GM12878 (cell line): ENCODE data around the gene RAPGEF6.

Source experiments
- EED ChIP-seq: sonication (generic); IDR thresholded peaks from 2 replicates; pipeline ENCODE4 v1.6.1; 2016; ENCODE audit warnings: antibody characterized with exemption, low read depth
- RELA ChIP-seq: fragments of 450-650 bp; IDR thresholded peaks from 2 replicates; pipeline ENCODE4 v1.8.0; 2014; ENCODE audit warnings: borderline replicate concordance; ENCODE audit not compliant: partially characterized antibody
- SUZ12 ChIP-seq: fragments of 200-600 bp; sonication (generic); IDR thresholded peaks from one replicate; pipeline ENCODE4 v1.6.1; 2018; ENCODE audit warnings: antibody characterized with exemption, mild to moderate bottlenecking; ENCODE audit not compliant: unreplicated experiment
- TF ChIP-seq, protein P1 (sequence below), 3 experiments: IDR thresholded peaks in 2 of 3; conservative IDR thresholded peaks in 1 of 3; 2 replicates each; pipeline ENCODE4 v1.5.1; 2011; ENCODE audit warnings: low read depth in 3 of 3, low read length in 3 of 3, mild to moderate bottlenecking in 3 of 3, control low read depth in 2 of 3, moderate library complexity in 2 of 3, inconsistent platforms in 1 of 3, mixed read lengths in 1 of 3; ENCODE audit not compliant: control insufficient read depth in 2 of 3, insufficient read depth in 1 of 3; ENCODE audit errors: extremely low read depth in 1 of 3

DNA sequence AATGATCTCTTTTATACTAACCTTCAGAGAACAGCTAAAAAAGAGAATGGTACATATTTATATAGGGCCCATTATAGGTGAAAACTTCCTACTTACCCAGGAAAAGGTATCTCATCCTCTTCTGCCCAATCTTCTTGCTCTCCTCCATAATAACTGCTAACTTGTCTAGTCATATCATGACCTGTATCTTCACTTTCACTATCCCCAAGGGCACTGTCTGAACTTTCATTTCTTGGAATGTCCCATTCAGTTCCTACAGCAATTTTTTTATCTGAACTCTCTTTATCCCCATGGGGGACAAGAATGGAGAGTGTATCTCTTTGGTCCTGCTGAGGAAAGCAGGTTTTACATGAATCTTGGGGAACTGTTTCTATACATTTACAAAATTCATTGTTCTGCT is 36.4 kb upstream of the RAPGEF6 start:
- no peak for TF ChIP-seq SUZ12
- TF ChIP-seq EED: peak; percentile 78
- TF ChIP-seq, protein P1, sequence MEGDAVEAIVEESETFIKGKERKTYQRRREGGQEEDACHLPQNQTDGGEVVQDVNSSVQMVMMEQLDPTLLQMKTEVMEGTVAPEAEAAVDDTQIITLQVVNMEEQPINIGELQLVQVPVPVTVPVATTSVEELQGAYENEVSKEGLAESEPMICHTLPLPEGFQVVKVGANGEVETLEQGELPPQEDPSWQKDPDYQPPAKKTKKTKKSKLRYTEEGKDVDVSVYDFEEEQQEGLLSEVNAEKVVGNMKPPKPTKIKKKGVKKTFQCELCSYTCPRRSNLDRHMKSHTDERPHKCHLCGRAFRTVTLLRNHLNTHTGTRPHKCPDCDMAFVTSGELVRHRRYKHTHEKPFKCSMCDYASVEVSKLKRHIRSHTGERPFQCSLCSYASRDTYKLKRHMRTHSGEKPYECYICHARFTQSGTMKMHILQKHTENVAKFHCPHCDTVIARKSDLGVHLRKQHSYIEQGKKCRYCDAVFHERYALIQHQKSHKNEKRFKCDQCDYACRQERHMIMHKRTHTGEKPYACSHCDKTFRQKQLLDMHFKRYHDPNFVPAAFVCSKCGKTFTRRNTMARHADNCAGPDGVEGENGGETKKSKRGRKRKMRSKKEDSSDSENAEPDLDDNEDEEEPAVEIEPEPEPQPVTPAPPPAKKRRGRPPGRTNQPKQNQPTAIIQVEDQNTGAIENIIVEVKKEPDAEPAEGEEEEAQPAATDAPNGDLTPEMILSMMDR (IDR thresholded peaks at IDR 0.05 in 2 of 3, conservative IDR thresholded peaks at IDR 0.05 in 1 of 3; ENCODE audit: control insufficient read depth in 2 of 3, extremely low read depth in 1 of 3, insufficient read depth in 1 of 3, low read depth in 3 of 3, low read length in 3 of 3): no peak
- no peak for TF ChIP-seq RELA
